Measurements from ENCODE around the gene UNC13C. TPM values are rescaled to one million over a fixed set of nuclear protein-coding genes. Genes with fewer than 3 reads are reported as not detected.
"Not testable (repeated sequence)": the region's sequence is repeated elsewhere in the genome, so short reads cannot be mapped to it uniquely, and the experiment has no call there.

UNC13C gene
- total RNA-seq, 1 donor from 2014 or later = not detected

DNA sequence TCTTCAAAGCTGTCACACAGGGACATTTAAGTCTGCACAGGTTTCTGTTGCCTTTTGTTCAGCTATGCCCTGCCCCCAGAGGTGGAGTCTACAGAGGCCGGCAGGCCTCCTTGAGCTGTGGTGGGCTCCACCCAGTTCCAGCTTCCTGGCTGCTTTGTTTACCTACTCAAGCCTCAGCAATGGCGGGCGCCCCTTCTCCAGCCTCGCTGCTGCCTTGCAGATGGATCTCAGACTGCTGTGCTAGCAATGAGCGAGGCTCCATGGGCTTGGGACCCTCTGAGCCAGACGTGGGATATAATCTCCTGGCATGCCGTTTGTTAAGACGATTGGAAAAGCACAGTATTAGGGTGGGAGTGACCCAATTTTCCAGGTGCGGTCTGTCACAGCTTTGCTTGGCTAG is 472.0 kb downstream of the UNC13C start:
- intact Hi-C loops (cut with micrococcal nuclease) = not testable (repeated sequence)

DNA sequence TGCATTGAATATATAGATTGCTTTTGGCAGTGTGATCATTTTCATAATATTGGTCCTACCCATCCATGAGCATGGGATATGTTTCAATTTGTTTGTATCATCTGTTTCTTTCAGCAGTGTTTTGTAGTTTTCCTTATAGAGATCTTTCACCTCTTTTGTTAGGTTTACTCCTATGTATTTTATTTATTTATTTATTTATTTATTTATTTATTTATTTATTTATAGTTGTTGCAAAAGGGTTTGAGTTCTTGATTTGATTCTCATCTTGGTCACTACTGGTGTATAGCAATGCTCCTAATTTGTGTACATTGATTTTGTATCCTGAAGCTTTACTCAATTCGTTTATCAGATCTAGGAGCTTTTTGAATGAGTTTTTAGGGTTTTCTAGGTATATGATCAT is 478.2 kb downstream of the UNC13C start:
- intact Hi-C loops (cut with micrococcal nuclease) = no loop called here

DNA sequence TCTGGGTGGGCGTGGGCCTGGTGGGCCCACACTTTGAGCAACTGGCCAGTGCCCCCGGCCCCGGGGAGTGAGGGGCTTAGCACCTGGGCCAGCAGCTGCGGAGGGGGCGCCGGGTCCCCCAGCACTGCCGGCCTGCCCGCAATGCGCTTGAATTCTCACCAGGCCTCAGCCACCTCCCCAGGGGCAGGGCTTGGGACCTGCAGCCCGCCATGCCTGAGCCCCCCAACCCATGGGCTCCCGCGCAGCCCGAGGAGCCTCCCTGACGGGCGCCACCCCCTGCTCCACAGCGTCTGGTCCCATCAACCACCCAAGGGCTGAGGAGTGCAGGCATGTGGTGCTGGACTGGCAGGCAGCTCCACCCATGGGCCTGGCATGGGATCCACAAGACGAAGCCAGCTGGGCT is 484.3 kb downstream of the UNC13C start:
- intact Hi-C loops (cut with micrococcal nuclease) = no loop called here

DNA sequence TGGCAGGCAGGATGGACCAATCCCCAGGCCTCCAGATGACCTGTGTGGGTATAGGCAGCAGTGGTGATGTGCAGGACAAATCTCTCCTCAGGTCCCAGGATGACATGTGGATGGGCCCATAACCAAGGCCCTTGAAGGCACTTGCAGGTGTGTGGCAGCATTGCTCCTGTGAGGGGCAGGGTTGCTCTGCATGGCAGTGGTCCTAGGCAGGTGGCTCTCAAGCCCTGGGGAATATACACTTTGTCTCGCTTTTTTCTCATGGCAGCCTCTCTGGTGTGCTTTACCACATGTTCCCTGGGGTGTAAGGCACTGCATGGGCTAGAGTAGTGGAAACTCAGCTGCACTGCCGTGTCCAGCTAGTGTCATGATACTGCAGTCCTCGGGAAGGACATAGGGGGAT is 503.6 kb downstream of the UNC13C start:
- intact Hi-C loops (cut with micrococcal nuclease) = no loop called here

DNA sequence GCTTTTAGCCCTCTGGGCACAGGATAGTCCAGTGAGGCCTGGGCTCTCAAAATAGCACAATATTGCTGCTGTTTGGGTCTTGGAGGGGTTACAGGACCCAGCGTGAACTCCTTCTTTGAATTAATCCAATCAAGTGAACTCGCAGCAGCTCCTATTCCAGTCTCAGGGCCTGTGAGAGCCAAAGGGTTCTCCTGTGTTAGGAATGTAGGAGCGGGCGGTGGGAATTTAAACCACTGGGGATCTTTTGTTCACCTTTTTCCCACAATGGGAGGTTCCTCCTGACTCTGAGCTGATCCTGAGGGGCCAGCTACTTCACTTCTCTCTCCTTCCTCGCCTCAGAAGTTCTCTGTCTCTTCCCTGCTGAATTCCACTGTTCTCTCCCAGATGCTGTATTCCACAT is 504.0 kb downstream of the UNC13C start:
- intact Hi-C loops (cut with micrococcal nuclease) = no loop called here

DNA sequence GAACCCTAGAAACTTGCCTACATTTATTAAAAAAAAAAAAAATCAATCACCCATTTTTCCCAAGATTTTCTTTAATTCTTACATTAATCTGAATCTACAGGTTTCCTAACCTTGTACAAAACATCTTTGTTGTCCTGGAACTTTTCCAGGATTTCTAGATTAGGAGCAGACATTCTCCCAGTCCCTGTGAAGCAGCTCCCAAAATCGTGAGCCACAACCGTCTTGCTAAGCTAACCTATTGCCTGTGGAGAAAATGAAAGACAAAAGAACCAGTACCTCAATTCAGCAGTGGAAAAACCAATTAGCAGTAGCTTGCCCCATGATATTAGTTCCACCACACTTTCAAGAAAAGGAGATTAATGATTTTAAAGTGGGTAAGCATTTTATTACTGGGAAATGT is 522.1 kb downstream of the UNC13C start:
- intact Hi-C loops (cut with micrococcal nuclease) = no loop called here

DNA sequence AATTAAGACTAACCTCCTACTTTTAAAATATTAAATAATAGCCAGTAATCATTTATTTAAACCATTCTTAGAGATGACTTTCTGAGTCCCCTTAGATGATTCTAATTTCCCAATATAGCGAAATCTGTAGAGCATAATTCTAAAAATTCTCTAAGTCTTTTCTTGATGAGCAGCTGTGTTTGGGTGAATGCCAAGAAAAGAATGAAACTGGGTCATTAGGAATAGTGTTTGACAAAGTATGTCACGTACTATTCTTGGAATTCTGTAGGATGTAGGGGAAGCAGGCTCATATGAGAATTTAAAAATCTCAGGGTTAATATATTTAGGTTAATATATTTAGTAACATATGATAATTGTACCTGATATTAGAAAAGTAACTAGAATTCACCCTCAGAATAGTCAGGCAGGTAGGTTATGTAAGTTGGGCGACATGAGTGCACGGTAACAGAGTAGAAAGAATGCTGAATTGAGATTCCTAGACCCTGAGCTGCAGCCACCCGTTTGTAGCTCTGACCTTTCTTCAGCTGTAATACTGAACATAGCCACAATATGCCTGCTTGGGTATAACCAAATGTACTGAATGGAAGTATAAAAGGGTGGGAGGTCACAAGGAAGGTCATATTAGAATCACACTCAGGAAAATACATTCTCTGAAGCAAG is 524.3 kb downstream of the UNC13C start:
- intact Hi-C loops (cut with micrococcal nuclease) = no loop called here

DNA sequence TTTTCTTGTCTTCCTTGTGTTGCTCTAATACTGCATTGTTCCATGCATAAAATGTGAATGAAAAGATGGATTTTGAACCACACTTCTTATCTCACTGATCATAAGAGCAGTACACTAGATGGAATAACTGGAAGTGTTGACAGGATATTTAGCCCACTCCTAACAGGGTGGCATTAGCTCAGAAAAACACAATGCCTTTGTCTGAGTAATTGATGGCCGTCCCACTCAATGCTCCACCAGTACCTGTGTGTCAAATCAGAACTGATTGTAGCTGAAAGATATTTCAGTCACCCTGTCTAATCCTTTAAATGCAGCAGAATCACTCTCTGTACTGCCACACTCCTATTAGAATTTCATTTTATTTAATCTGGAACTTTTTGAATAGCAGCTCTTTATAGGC is 526.5 kb downstream of the UNC13C start:
- intact Hi-C loops (cut with micrococcal nuclease) = no loop called here

DNA sequence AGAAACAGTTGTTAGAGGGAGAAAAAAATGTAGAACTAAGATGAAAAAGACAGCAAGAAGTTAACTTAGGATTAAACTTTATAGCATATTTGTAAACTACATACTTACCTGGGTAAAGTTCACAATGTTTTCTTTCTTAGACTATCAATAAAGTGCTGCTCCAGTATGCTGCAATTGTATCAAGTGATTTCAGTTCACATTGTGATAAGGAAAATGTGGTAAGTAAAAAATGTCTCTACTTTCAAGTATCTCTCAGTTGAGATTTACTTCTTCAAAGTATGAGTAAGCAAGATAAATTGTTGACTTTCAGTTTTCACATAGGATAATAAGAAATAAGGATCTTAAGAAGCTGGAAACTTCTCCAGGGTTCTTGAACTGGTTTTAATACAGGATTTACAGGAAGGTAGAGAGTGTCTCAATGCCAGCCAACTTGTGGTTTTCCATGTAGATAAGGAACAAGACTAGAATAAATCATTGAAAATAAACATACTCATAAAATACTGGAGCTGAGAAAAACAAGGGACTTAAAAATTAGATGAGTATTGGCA is 528.8 kb downstream of the UNC13C start:
- intact Hi-C loops (cut with micrococcal nuclease) = no loop called here

DNA sequence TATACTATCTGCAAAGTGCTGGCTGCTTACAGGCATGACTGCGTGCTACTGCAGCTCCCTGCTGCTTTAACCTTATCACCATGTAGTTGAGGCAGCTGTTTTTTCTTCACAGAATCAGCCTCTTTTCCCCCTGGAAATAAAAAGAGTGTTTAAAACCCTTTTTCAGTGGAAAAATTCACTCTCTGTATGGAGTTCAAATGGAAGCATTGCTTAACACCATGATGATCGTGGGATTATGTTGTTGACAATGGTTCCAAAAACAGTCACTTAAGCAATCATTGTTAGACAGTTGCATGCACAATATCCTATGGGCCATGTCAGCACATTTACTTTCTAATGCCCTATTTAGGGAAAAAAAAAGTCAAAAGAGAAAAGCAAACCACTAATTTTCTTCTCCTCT is 536.4 kb downstream of the UNC13C start:
- intact Hi-C loops (cut with micrococcal nuclease) = no loop called here

DNA sequence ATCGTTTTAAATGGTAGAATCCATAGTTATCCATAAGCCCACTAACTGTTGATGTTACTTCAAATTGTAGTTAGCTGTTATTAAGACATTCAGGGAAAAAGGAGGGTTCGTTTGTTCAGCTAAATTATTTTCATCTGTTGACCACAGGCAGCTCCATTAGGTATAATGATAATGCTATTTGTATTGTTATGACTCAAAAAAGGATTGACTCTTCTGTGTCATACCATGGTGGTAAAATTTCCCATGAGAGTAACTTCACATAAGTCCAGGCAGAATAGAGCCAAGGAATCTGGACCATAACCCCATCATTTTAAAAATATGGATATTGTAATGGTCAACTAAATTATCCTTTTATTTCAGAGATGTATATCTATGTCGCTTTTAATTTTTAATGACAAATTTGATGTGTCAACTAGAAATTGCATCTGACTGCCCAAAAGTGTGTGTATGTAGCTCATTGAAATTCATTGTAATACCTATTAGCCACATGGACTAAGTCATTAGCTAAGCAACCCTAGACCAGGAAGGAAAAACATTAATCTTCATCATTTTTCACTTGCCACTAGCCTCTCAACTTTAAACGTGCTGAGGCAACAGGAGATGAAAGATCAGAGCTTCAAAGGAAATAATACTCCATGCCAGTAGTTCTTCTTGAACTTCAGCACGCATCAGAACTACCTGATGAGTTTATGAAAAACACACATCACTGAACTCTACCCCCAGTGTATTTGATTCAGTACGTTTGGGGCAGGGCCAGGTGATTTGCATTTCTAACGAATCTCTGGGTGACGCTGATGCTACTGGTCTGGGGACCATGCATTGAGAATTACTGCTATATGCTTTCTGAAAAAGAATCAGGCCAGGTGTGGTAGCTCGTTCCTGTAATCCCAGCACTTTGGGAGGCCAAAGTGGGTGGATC is 537.7 kb downstream of the UNC13C start:
- intact Hi-C loops (cut with micrococcal nuclease) = no loop called here

DNA sequence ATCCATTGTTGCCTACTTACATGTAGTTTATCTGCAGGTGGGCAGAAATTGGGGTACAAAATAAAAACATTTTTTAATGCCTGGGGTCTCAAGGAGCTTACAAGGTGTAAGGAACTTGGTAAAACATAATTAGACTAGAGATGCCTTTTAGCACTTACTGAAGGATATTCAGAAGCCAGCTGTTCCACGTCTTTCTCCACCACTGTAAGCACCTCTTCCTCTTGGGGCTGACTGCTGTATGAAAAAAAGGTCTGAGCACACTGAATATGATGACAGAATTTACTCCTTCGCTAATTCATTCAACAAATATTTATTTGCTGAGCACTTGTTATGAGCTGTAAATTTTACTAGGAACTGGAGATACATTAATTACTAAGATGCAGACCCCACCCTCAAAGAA is 539.1 kb downstream of the UNC13C start:
- intact Hi-C loops (cut with micrococcal nuclease) = no loop called here

DNA sequence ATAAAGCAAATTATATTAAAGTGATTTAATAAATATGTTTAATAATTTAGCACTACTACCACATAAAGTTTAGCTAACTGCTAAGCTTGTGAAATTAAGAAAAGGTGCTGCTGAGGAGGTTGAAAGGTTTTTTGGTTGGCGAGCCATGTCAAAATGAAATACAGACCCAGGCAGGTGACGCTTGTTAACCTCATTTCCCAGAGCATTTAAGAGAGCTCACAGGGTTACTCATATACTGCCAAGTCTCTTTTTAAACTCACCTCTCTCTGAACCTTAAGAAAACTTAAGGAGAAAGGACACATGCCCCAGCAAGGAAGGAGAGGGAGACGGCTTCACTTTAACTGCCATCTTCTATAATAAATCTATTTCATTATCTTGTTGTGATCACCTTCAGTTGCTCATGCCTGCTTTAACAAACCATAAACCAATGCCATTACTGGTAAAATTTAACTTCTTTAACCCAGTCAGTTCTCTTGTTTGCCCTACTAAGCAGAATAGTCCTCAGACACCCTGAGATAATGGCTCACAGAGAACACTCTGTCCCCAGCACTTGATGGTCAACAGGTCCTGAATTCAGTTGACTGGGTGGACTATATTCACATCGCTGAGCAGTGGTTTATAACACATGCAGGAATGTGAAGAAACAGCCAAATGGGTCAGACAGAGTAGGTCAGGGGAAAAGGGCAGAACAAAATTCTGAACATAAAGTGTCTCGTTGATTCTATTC is 540.1 kb downstream of the UNC13C start:
- intact Hi-C loops (cut with micrococcal nuclease) = no loop called here

DNA sequence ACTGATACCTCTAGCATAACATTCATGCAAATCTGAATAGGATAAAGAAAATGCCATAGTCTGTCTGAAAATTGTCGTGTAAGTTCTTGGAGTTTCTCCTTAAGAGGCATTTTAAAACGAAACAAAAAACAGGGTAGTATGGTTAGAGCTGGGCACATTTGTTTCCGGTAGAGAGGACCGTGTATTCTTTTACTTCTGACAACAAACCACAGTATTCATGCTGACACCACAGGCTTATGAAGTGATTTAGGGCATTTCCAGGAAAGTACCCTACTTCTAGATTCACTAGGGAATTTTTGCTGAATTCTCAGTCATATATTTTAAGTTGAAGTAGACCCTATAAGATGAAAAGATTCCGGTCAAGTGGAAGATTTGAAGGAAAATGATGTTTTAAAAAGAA is 541.3 kb downstream of the UNC13C start:
- intact Hi-C loops (cut with micrococcal nuclease) = no loop called here

DNA sequence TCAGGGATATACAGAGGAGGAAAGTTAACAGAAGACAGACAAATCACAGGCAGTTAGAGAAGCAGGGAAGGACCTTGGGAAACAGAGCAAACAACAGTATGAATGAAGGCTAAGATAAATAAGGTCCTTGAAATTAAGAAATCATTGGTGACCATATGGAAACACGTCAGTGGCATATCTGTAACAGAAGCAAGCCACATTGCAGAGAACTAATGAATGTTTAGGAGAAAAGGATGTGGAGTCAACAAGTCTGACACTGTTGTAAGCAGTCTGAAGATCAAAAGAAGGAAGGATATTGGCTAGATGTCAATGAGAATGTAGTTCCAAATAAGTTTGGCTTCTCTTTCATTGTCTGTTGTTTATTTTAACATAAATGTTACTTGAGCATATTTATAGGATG is 542.4 kb downstream of the UNC13C start:
- intact Hi-C loops (cut with micrococcal nuclease) = no loop called here

DNA sequence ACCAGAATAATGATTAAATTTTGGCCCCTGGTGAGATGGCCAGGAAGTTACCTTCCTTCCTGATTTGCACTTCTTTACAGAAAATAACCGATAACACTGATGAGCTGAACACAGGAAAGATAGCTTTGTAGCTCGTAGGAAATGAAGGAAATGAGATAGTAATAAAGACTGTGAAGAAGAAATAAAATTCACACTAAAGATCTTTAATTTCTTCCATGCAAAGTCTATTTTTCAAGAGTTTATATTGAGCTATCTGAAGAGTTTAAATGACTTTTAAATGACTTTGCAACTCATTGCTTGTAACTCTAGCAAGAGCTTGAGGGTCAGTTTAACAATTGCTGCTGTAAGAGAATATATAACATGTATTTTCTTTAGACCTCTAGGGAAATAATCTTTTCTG is 543.0 kb downstream of the UNC13C start:
- intact Hi-C loops (cut with micrococcal nuclease) = no loop called here

DNA sequence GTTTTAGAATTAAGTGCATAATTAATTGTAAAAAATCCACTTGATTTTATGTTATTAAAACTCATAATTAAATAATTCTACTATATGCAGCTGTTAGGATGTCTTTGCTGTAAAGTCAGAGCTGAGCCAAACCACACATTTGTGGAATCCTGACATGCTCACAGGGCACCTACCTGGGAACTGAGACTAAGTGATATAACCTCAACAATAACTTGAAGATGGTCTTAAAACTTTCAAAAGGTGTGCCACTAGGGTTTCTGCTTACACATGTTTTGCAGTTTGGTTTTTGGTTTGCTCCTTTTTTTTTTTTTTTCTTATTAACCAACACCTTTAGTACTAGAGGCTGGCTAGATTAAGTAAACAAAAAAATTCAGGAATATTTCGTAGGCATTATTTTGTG is 549.8 kb downstream of the UNC13C start:
- intact Hi-C loops (cut with micrococcal nuclease) = no loop called here

DNA sequence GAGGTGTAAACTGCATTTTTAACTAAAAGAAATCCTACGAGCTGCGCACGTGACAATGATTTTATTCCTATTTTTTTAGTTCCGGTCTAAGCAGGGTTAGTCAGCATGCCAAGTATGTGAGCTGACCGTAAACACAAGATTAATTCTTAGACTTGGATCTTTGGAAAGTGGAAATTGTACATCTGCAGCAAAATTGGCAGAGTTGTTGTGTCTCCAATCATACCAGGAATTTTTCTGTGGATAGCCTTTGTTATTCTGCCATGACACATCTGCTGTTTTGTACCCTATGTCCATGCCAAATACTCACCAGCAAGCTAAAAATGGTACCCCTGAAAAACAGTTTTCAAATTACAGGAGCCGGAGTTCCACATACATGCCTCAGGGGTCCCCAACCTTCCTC is 562.5 kb downstream of the UNC13C start:
- intact Hi-C loops (cut with micrococcal nuclease) = no loop called here

DNA sequence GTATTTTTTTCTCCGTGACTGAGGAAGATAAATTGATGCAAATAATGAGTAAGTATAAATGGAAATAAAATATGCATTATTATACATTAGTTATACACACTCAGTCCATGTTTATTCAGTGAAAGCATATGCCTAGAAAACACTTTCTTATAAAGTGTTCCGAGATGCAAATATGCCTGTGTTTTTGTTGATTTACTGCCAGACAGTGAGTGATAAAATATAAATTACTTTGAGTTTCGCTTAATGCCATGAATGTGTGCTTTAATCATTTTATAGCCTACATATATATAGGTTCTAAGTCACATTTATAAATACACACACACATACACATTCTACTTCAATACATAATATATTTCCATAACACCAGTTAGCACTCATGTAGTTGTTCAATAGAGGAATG is 569.2 kb downstream of the UNC13C start:
- intact Hi-C loops (cut with micrococcal nuclease) = no loop called here

DNA sequence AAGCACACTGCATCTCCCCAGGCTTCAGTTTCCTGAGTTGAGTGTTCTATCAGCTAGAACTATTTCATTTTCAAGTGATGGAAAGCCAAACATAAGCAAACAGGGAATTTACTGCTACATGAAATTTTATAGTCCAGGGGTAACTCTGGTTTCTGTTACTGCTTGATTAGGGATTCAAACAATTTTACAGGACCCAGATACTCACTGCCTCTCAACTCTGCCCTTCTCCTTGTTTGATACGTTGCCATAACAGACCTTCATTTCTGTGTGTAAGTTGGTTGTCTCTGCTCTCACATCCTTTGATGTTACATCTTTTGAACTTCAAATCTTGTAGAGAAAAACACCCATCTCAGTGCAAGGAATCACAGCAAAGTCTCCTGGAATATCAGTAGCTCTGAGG is 572.7 kb downstream of the UNC13C start:
- intact Hi-C loops (cut with micrococcal nuclease) = no loop called here

DNA sequence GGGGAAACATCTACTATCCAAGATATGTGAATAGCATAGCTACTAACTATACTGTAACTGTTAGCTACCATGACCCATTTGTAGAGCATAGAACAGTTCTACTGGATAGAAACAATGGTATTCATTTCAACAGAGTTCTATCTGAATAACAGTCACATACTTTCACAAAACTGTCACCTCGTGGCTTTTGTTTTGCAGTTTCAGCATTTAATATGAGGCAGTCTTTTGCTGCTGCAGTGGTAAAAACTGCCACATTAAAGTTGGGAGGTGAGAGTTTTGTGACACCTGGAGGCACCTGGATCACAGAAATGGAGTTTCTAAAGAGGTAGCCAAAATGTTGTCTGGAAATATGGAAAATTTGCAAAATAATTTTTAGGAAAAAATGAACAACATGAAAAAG is 578.0 kb downstream of the UNC13C start:
- intact Hi-C loops (cut with micrococcal nuclease) = no loop called here

Data from T-helper 2 cell treated with Interferon-gamma antibody and Interleukin-4, amounts not matched to agents 100 ng/mL and 5 ng/mL, for 36 hours (primary cell).